GM19023 (cell line): Measurements from ENCODE around the gene CD164L2.
A peak's percentile ranks its signal among the peaks of the same experiment; 100 is the strongest.
"Not testable (repeated sequence)": the region's sequence is repeated elsewhere in the genome, so short reads cannot be mapped to it uniquely, and the experiment has no call there.

Source experiments
- ATAC-seq: cut with Tn5 transposase; IDR thresholded peaks from one replicate; pipeline ENCODE4 v1.9.1; 2021; ENCODE audit warnings: mild to moderate bottlenecking, moderate library complexity; ENCODE audit not compliant: unreplicated experiment

The CD164L2 gene

DNA sequence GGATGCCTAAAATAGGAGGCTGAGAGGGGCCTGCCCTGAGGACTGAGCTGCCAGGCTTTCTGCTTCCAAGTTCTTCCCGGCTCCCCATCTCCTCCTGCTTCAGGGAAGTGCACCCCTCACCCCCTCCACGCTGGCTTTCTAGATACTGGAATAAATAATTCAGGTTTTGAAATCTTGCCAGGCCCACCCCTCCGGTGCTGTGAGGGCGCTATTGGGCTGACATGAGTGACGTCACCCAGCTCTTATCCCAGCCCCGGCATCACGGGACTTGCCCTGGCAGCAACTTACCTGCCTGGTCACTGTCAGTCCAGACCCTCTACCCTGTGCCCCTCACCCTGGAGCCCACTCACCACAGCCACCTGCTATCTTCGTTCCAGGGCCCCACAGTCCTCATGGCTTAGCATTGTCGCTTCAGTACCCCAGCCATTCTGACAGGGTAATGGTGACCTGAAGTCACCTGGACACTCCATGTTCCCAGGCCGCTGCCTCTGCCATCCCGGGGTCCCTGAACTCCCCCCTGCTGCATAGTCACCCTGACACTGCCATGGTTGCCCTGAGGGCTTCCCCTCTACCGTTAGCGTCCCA, 8.5 kb upstream of the CD164L2 start:
- no peak for ATAC-seq

DNA sequence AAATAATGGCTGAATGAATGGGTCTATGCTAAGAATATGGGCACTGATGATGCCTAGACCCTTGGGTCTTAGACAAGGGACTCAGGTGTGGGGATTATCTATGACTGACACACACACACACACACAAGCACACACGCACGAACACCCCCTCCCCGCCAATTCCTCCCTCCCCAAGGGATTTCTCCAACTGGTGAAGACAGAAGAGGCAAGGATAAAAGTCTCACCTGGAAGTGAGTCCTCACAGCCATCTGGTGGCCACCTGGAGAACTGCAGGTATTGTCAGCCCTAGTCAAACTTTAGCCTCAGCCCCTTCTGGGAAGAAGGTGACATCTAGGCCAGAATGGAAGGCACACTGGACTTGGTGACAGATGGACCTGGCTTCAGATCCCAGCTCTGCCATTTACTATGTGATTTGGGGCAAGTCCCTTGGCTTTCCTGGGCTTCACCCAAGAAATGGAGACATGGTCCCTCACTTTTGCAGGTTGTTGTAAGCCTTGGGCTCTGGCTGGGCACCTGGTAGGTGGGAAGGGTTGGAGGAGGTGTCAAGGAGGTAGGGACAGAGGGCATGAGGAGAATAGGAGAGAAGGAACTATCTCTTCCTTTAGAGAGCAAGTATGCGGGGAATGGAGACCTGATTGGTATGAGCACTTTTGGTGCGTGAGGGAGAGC, 5.3 kb upstream of the CD164L2 start:
- ATAC-seq = no peak

DNA sequence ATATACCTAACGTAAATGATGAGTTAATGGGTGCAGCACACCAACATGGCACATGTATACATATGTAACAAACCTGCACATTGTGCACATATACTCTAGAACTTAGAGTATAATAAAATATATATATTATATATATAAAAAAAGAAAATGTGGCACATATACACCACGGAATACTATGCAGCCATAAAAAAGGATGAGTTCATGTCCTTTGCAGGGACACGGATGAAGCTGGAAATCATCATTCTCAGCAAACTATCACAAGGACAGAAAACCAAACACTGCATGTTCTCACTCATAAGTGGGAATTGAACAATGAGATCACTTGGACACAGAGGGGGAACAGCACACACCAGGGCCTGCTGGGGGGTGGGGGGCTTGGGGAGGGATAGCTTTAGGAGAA, 1.7 kb upstream of the CD164L2 start:
- not testable (repeated sequence) for ATAC-seq

DNA sequence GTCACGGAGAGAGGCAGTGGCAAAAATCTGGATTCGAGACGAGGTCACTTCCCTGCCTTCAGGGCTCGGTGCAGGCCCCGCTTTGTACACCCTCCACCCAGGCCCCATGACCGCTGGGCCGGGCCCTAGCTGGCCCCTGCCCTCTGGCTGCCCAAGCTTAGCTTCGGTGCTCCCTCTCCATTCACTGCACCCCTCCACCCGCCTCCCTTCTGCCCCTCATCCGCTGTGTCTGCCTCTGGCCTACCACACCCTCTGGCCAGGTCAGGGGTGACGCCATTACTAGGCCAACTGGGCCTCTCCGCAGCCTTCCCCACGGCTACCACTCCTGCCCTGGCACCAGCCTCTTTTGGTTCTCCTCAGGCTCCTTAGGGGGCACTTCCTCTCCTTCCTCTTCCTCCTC, 528 bp upstream of the CD164L2 start:
- ATAC-seq = no peak

DNA sequence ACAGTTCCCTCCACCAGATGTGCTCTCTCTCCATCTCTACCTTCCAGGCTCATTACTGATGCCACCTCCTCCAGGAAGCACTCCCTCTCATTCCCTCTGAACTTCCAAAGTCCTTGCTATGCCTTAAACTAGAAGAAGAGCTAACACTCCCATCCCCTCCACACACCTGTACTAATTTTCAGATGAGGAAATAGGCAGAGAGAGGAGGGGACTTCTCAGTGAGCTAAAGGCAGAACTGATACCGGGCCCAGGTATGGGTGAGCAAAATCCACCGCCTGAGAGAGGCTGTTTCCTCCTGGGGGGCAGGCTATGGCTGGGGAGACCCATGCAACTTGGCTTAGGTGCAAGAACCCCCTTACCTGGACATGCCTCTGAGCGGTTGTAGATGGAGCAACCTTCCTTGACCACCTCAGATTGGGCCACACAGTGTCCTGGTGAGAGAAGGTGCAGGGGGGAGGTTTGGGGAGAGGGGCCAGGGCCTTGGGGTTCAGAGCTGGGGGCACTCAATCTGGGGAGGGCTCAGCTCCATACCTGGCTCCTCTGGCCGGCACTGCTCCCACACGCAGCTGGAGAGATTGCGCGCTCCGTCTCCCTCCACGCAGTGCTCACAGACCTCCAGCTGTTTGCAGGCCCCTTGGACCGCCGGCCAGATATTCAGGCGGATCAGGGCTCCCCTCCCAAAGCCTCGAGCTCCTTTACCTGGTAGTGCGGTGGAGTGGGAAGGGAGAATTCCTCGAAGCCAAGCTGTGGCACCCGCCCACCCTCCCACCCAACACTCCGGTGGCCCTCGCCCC, 967 bp downstream of the CD164L2 start:
- no peak for ATAC-seq

DNA sequence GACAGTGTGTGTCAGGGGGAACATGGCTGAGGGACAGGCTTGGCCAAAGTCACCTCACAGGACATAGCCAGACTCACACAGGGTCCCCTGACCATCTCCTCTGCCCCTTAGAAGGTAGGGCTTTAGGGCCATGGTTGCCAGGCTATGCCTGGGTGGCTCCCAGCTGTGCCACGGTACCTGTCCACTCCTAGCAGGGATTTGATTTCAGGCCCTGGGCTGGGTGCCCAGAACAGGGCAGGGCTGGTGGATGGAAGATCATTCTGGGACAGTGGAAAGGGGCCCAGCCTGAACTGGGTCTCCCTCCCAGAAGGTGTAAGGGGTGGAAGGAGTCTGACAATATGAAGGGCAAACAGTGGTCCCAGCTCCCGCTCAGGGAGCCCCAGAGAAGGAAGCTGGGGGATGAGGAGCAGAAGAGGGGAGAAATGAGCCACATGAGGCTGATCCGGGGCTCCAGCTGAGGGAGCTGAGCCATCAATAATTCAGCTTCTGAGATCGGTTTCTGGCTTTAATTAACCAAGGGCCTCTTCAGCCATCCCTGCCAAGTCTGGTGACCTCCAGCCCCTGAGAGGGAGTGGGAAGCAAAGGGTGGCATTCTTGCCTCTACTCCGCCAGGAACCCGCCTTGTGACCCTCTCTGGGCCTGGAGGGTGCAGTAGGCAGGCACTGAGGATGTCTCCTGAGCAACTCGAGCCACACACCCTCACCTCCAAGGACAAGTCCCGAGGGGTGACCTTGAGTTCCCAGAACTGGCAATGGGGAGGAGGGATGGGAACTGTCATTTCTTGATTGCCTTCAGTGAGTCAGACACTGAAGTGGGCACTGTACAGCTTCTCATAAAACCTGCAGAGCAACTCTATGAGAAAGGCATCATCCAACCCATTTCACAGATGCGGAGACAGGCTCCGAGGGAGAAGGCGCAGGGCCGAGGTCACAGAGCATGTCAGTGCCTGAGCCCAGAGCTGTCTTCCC, 2.1 kb downstream of the CD164L2 start:
- no peak for ATAC-seq

DNA sequence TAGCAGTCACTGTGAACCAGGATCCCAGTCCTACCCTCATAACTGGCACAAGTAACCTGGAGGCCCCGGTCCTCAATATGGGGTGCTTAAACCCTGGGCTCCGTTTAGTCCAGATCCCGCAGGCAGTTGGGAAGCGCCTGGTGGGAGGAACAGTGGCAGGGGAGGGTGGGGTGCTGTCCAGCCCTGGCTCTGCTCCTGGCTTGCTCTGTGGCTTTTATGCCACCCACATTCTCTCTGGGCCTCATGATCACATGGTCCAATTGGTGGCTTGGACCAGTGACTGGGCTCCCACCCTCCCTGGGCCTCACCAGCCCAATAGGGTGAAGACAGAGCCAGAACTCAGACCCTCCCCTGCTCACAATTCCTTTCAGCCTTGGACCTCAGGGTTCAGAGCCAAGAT, 2.9 kb downstream of the CD164L2 start:
- no peak for ATAC-seq

DNA sequence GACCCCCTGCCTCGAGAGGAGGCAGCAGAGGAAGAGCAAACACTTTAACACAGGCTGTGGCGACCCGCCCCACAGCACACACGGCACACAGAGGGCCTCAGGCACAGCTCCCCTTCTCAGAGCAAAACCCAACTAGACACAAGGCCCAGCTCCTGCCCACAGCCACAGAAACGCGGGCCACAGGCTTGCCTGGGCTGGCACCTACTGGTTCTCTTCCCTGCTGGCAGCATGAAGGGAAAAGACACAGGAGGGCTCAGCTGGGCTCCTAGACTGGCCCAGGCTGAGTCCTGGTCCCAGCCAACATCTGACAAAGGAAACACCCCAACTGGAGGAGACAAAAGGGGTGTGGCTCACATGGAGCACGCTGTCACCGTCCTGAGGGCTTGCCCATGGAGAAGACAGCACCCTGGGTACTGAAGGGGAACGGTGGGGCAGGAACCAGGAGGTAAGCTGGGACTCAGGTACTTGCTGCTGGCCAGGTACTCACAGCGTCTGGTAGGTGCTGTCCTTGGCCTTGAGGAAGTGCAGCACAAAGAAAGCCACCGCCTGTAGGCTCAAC, 3.5 kb downstream of the CD164L2 start:
- no peak for ATAC-seq

DNA sequence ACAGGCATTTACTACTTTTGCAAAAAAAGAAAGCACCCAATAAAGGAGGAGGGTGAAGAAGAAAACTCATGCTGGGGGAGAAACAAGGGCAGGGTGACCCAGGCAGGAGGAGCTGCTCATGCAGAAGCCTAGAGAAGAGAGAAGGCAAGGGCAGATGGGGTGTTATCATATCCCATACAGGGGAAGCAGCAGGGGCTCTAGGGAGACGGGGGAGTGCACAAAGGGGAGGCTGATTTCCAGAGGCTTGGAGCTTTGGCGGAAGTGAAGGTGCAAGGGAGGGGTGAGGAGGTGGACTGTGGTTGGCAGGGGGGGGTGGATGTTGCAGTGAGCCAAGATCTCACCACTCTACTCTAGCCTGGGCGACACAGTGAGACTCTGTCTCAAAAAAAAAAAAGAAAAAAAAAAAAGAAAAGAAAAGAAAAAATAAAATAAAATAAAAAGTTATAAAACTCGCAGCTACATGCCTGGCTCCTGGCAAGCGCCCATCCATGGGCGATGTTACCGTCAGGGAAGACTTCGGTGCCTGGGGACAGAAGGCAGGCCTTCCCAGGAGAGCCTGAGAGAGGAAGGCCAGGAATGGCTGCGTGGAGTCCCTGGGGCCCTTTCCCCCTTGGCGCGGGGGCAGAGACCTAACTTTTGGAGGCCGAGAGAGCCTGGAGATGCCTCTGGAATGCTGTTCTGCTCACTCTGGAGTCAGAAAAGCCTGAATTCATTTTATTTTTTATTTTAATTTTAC, 5.2 kb downstream of the CD164L2 start:
- no peak for ATAC-seq

DNA sequence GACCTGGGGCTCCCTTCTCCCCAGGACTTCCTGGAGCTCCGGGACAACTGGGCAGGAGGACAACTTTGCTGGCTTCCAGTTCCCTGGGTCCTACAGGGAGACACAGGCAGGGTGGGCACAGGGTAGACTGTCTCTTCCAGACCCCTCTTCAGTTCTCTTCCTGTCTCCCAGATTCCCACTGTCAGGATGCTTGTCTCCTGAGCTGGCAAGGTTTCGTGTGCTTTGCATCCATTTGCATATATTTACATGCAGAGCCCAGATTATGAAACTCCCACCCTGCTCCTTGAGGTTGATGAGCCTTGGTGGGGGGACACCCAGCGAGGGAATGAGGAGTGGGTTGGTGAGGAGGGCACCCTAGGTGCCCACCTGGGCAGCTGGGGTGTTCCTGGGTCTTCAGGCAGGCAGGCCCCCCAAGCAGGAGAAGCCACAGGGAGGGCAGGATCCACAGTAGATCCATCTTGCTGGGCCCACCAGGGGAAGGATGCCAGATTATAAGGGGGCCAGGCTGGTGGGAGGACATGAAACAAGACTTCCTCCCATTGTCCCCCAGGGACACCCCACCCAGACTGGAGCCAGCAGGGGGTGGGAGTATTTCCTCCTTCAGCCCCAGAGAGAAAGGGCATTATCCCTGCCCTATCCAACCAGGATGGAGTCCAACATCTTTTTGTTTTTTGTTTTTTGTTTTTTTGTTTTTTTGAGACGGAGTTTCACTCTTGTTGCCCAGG, 8.6 kb downstream of the CD164L2 start, which contains the start of gene FCN3:
Gene FCN3 (minus strand): TSS at position 463 of the 725 bp plus-strand sequence. CDS start 6 bp downstream, at position 457.
- no peak for ATAC-seq

DNA sequence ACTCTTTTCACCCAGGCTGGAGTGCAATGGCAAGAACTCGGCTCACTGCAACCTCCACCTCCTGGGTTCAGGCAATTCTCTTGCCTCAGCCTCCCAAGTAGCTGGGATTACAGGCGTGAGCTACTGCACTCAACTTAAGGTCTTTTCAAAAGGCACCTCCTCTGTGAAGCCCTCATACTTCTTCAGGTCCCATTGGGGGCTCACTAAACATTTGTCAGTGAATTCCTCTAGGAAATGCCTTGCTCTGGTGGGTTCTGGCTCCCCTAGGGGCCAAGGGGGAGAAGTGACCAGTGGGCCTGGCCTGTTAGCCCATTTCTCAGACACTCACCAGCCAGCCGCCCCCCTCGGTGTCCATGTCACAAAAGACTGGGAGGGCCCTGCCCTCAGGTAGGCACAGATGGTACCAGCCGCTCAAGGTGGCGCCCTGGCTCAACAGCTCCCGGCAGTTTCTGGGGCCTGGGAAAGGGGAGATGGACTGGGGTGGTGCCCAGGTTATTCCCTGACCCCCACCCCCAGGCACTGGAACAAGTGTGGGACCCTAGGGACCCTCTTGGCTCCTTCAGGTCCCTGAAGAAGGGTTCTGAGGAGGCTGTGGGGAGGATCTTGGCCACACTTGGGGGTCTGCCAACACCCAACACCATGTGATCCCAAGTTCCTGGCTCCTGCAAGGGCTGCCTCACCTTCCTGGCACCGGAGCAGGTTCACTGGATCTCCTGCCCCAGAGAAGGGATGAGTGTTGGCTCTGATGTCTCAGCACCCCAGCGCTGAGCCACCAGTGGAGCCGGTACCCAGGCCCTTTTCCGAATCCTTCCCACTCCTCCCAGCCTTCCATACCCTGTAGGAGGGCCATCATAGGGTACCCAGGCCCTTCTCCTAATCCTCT, 10.1 kb downstream of the CD164L2 start:
- ATAC-seq = no peak

DNA sequence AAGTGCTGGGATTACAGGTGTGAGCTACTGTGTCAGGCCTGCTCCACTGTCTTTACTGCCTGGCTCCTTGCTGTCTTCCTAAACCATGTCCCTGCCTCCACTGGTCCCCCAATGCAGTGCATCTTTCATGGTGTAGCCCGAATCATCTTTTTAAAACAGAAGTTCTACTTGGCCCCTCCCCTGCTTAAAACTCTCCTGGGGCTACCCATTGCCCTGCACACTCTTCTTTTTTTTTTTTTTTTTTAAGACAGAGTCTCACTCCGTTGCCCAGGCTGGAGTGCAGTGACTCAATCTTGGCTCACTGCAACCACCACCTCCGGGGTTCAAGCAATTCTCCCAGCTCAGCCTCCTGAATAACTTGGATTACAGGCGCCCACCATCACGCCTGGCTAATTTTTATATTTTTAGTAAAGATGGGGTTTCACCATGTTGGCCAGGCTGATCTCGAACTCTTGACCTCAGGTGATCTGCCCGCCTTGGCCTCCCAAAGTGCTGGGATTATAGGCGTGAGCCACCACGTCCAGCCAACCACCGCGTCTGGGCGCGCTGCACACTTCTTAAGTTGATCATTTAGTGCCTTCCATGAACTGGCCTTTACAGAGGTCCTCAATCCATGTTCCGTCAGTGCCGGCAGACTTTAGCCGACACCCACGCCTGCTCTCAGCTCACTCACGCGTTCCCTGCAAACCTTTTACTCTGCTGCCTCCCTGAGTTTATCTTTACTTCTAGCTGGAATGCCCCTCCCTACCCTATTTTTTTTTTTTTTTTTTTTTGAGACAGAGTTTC, 10.9 kb downstream of the CD164L2 start:
- ATAC-seq = no peak

DNA sequence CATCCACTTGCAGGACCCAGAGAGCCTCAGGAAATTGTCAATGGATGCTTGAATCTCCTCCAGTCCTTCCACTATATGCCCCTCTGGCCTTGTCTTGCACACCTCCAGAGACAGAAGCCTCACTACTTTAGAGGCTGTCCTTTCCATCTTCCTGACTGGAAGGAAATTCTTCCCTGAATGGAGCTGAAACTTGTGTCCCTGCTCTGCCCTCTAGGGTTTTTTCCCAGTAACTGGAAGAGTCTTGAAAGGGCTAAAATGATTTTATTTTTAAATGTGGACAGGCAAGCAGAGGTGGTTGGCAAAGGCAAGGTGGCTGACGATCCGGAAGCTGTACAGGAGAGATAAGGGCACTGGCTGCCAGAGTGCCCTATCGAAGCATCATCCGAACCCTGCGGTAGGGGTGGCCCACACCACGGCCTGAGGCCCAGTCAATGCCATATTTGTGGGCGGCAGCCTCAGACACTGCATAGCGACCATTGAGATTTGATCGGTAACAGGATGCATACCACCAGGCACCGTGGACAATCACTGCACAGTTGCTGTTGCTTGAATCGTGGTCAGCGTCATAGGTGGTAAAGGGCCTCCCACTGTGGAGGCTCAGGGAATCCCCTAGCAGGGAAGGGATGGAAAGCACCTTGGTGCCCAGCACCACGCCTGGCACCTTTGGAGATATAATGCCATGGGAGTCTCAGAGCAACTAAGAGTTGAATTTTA, 14.1 kb downstream of the CD164L2 start:
- ATAC-seq = no peak

DNA sequence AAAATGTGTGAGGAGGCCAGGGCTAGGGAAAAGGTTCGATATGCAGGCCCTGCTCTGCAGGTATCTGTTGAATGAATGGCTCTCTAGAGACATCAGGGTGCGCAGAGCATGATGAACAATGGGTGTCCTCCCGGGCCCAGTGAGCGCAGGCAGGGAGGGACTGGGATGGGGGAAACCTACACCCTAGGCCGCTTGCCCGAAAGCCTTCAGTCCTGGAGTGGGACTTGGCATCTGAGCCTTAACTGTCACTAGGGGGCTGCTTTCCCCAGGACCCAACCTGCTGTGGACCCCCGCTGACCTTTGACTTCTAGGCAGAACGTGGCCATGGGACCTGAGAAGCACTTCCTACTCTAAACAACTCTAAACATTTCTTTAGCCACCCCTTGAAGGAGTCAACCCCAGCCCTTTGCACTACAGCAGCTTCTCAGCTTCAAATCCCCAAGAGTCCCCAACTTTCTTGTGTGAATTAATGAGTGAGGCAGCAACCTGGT, 15.9 kb downstream of the CD164L2 start:
- ATAC-seq = no peak

DNA sequence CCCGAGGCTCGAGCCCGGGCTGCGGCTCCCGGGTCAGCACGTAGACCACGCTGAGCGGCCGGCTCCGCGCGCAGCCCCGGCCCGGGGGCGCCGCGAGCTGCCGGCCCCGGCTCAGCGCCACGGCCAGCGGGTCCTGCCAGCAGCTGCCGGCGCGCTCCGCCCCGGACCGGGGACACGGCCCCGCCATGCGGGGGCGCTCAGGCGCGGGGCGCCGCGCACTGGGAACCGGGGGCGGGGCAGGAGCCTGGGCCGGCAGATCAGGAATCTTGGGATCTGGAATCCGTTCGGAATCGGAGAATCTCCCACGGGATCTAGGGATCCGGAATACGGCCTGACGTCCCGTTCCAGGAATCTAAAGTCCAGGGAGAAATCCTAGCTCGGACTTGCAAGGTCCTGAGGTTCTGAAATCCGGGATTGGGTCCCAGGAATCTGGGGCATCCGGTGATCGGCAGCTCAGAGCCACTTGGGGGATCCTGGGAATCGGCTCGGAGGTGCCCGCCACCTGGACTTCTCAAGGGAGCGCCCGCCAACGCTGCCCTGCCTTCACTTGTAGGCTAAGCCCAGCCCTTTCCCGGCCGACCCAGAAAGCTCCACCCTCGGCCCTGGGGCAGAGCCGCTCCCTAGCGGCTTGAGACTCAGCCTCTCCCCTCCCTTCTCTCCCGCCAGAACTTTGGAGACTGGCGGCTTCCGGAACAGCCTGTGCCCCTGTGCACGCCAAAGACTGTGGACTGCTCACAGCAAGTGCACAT, 16.5 kb downstream of the CD164L2 start, which contains the start of gene MAP3K6:
Gene MAP3K6 (minus strand): TSS at position 551 of the 749 bp plus-strand sequence. CDS start 364 bp downstream, at position 187.
- ATAC-seq = peak; percentile 11

DNA sequence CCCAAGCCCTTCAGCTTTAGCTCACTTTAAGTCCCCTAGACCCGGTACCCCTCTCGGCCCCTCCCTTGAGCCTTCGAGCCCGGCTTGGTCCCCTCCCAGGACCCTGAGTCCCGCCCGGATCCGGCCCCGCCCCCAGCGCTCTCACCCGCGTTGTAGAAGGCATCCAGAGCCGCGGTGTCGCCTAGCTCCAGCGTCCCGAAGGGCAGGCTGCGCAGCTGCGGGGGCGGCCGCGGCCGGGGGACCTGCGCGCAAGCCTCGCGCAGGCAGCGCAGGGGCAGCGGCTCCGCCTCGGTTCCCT, 17.1 kb downstream of the CD164L2 start:
- ATAC-seq = peak; percentile 42
